ENCODE measurements around the gene RCBTB2.
"Not testable (repeated sequence)": the region's sequence is repeated elsewhere in the genome, so short reads cannot be mapped to it uniquely, and the experiment has no call there.

The RCBTB2 gene

GRCh38 chr13:48532506-48533499, at the start of gene RCBTB2:
TSS of gene RCBTB2 (minus strand) at chr13:48533080. CDS start at chr13:48521939, 11,141 bp downstream.
- in situ Hi-C loops (cut with HindIII; ENCODE audit: low sequenced_read_pairs), result no loop called here
- peak within 1 kb of the TSS; percentile 74 for H3K4me3 ChIP-seq (ENCODE audit: low read depth, low read length)

GRCh38 chr13:48582084-48582483, 49.2 kb upstream of the RCBTB2 start:
- DNase-seq (ENCODE audit: low read depth), result no peak
- no peak overlapping the region for H3K4me3 ChIP-seq (ENCODE audit: low read depth, low read length)
- in situ Hi-C loops (cut with HindIII; ENCODE audit: low sequenced_read_pairs), result no loop called here
- TF ChIP-seq CTCF (IDR thresholded peaks at IDR 0.05; ENCODE audit: low read depth, low read length, missing control alignments), result no peak

More at GRCh38 chr13:48532506-48533499, at the start of gene RCBTB2:
- DNase-seq (ENCODE audit: low read depth), result peak; percentile 94
- no peak for TF ChIP-seq CTCF (IDR thresholded peaks at IDR 0.05; ENCODE audit: low read depth, low read length, missing control alignments)

GRCh38 chr13:48580896-48581295, 48.0 kb upstream of the RCBTB2 start:
- no peak overlapping the region for H3K4me3 ChIP-seq (ENCODE audit: low read depth, low read length)
- TF ChIP-seq CTCF (IDR thresholded peaks at IDR 0.05; ENCODE audit: low read depth, low read length, missing control alignments), result no peak
- DNase-seq (ENCODE audit: low read depth), result no peak
- in situ Hi-C loops (cut with HindIII; ENCODE audit: low sequenced_read_pairs), result no loop called here

GRCh38 chr13:48580185-48580803, 47.4 kb upstream of the RCBTB2 start:
- no peak overlapping the region for H3K4me3 ChIP-seq (ENCODE audit: low read depth, low read length)
- TF ChIP-seq CTCF (IDR thresholded peaks at IDR 0.05; ENCODE audit: low read depth, low read length, missing control alignments), result peak; percentile 66
- peak; percentile 53 for DNase-seq (ENCODE audit: low read depth)
- in situ Hi-C loops (cut with HindIII; ENCODE audit: low sequenced_read_pairs), result no loop called here

GRCh38 chr13:48579919-48580180, 47.0 kb upstream of the RCBTB2 start:
- in situ Hi-C loops (cut with HindIII; ENCODE audit: low sequenced_read_pairs); H3K4me3 ChIP-seq (ENCODE audit: low read depth, low read length); DNase-seq (ENCODE audit: low read depth): not testable (repeated sequence)

- TF ChIP-seq CTCF (IDR thresholded peaks at IDR 0.05; ENCODE audit: low read depth, low read length, missing control alignments), result no peak
- H3K4me3 ChIP-seq (ENCODE audit: low read depth, low read length), result no peak overlapping the region
- in situ Hi-C loops (cut with HindIII; ENCODE audit: low sequenced_read_pairs), result no loop called here
- no peak for DNase-seq (ENCODE audit: low read depth)
Measured at GRCh38 chr13:48579165-48579918, 46.5 kb upstream of the RCBTB2 start.

Data from astrocyte of the cerebellum (primary cell).